A673 (cell line): Measurements from ENCODE around the gene ADGRL1.

ENCODE experiments used
- EZH2 ChIP-seq: fragments of 200-600 bp; sonication (generic); IDR thresholded peaks from 2 replicates; pipeline ENCODE4 v1.6.1; 2017; ENCODE audit warnings: borderline replicate concordance, low read depth, mild to moderate bottlenecking, mixed read lengths, antibody characterized with exemption, low read length; ENCODE audit not compliant: poor library complexity, severe bottlenecking
- TF ChIP-seq, protein P1 (sequence below): fragments of 300-800, 200-600 bp; sonication (generic); conservative IDR thresholded peaks from 2 replicates; pipeline ENCODE4 v1.5.1; 2017; ENCODE audit warnings: low read depth, mild to moderate bottlenecking, antibody characterized with exemption, low read length, moderate library complexity, mixed read lengths

GRCh38 chr19:14113762-14114414, 92.1 kb downstream of the ADGRL1 start:
- TF ChIP-seq, protein P1, sequence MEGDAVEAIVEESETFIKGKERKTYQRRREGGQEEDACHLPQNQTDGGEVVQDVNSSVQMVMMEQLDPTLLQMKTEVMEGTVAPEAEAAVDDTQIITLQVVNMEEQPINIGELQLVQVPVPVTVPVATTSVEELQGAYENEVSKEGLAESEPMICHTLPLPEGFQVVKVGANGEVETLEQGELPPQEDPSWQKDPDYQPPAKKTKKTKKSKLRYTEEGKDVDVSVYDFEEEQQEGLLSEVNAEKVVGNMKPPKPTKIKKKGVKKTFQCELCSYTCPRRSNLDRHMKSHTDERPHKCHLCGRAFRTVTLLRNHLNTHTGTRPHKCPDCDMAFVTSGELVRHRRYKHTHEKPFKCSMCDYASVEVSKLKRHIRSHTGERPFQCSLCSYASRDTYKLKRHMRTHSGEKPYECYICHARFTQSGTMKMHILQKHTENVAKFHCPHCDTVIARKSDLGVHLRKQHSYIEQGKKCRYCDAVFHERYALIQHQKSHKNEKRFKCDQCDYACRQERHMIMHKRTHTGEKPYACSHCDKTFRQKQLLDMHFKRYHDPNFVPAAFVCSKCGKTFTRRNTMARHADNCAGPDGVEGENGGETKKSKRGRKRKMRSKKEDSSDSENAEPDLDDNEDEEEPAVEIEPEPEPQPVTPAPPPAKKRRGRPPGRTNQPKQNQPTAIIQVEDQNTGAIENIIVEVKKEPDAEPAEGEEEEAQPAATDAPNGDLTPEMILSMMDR = peak; percentile 52
- TF ChIP-seq EZH2 = no peak
